Loucy (cell line): ENCODE data around the gene TDRD12.

Source experiments
- H2AFZ ChIP-seq: fragments of 200-600 bp; sonication (generic); 2 replicates; pipeline ENCODE4 v1.6.0; 2016; ENCODE audit warnings: antibody characterized with exemption, mild to moderate bottlenecking, low read length, moderate library complexity
- H3F3A ChIP-seq: fragments of 200-600 bp; 2 replicates; pipeline ENCODE4 v1.6.0; 2016; ENCODE audit warnings: antibody characterized with exemption, low read depth, mild to moderate bottlenecking
- H3K27me3 ChIP-seq: fragments of 200-600 bp; sonication (generic); 2 replicates; pipeline ENCODE4 v1.6.1; 2014; ENCODE audit warnings: low read length, mild to moderate bottlenecking; ENCODE audit not compliant: insufficient read depth, poor library complexity, severe bottlenecking
- H3K36me3 ChIP-seq: fragments of 200-600 bp; sonication (generic); 2 replicates; pipeline ENCODE4 v1.6.1; 2016; ENCODE audit warnings: low read length; ENCODE audit not compliant: insufficient read depth
- H3K4me1 ChIP-seq: fragments of 200-600 bp; sonication (generic); 2 replicates; pipeline ENCODE4 v1.5.1; 2014; ENCODE audit warnings: low read length, mild to moderate bottlenecking; ENCODE audit not compliant: insufficient read depth, poor library complexity, severe bottlenecking
- H3K4me2 ChIP-seq: fragments of 200-600 bp; sonication (generic); 2 replicates; pipeline ENCODE4 v1.6.0; 2014; ENCODE audit warnings: antibody characterized with exemption, low read length, low read depth, mild to moderate bottlenecking; ENCODE audit not compliant: poor library complexity, severe bottlenecking
- H3K4me3 ChIP-seq: fragments of 200-600 bp; sonication (generic); 2 replicates; pipeline ENCODE4 v1.5.1; 2014; ENCODE audit warnings: low read length, mild to moderate bottlenecking, mixed read lengths; ENCODE audit not compliant: poor library complexity, severe bottlenecking
- H3K79me2 ChIP-seq: fragments of 200-600 bp; sonication (generic); 2 replicates; pipeline ENCODE4 v1.6.1; 2014; ENCODE audit warnings: low read length; ENCODE audit not compliant: insufficient read depth
- H3K9ac ChIP-seq: fragments of 200-600 bp; sonication (generic); 2 replicates; pipeline ENCODE4 v1.6.0; 2014; ENCODE audit warnings: mild to moderate bottlenecking, low read depth, low read length, moderate library complexity; ENCODE audit not compliant: poor library complexity, severe bottlenecking
- H3K9me2 ChIP-seq: fragments of 200-600 bp; sonication (generic); replicated peaks from 2 replicates; pipeline ENCODE4 v1.6.1; 2016; ENCODE audit warnings: low read depth, low read length, mixed read lengths
- H3K9me3 ChIP-seq: fragments of 200-600 bp; sonication (generic); 2 replicates; pipeline ENCODE4 v1.6.1; 2014; ENCODE audit warnings: mild to moderate bottlenecking, antibody characterized with exemption, low read length, low read depth; ENCODE audit not compliant: insufficient read depth
- H4K20me1 ChIP-seq: fragments of 200-600 bp; sonication (generic); 2 replicates; pipeline ENCODE4 v1.6.0; 2014; ENCODE audit warnings: antibody characterized with exemption, low read length, mild to moderate bottlenecking; ENCODE audit not compliant: insufficient read depth, poor library complexity, severe bottlenecking
- CTCF ChIP-seq: fragments of 200-600 bp; sonication (generic); conservative IDR thresholded peaks from 2 replicates; pipeline ENCODE4 v1.5.1; 2014; ENCODE audit warnings: mild to moderate bottlenecking, antibody characterized with exemption, low read length
- EZH2phosphoT487 ChIP-seq: fragments of 200-600 bp; IDR thresholded peaks from 2 replicates; pipeline ENCODE4 v1.6.1; 2018; ENCODE audit warnings: antibody characterized with exemption, mild to moderate bottlenecking, moderate library complexity, borderline replicate concordance

The TDRD12 gene

GRCh38 chr19:32809754-32810153 lies 90.2 kb downstream of the TDRD12 start:
- H3K4me3 ChIP-seq = no peak overlapping the region
- no peak overlapping the region for H3K9ac ChIP-seq
- H2AFZ ChIP-seq = no peak overlapping the region
- no peaks in the 10 kb centered on the region for H3K9me3 ChIP-seq
- H3K4me2 ChIP-seq = no peak overlapping the region
- H3K79me2 ChIP-seq = no peaks in the 10 kb centered on the region
- no peaks in the 10 kb centered on the region for H3K4me1 ChIP-seq
- H3K27me3 ChIP-seq = no peaks in the 10 kb centered on the region
- H3K36me3 ChIP-seq = no peaks in the 10 kb centered on the region
- H3K9me2 ChIP-seq = no peaks in the 10 kb centered on the region
- TF ChIP-seq CTCF (no peak), EZH2phosphoT487 (no peak)
- no peaks in the 10 kb centered on the region for H3F3A ChIP-seq
- H4K20me1 ChIP-seq = no peaks in the 10 kb centered on the region

GRCh38 chr19:32810452-32810851 lies 90.9 kb downstream of the TDRD12 start:
- no peaks in the 10 kb centered on the region for H4K20me1 ChIP-seq
- H3K4me3 ChIP-seq = no peak overlapping the region
- H3K9me3 ChIP-seq = no peaks in the 10 kb centered on the region
- H3K9ac ChIP-seq = no peak overlapping the region
- no peak overlapping the region for H3K4me2 ChIP-seq
- H3F3A ChIP-seq = no peaks in the 10 kb centered on the region
- no peaks in the 10 kb centered on the region for H3K79me2 ChIP-seq
- H3K4me1 ChIP-seq = no peaks in the 10 kb centered on the region
- TF ChIP-seq CTCF = no peak
- no peak for TF ChIP-seq EZH2phosphoT487
- H3K9me2 ChIP-seq = no peaks in the 10 kb centered on the region
- no peaks in the 10 kb centered on the region for H3K36me3 ChIP-seq
- H2AFZ ChIP-seq = no peak overlapping the region
- no peaks in the 10 kb centered on the region for H3K27me3 ChIP-seq

GRCh38 chr19:32811151-32811550 lies 91.6 kb downstream of the TDRD12 start:
- H3K9me2 ChIP-seq = no peaks in the 10 kb centered on the region
- no peaks in the 10 kb centered on the region for H3K4me1 ChIP-seq
- TF ChIP-seq CTCF (no peak), EZH2phosphoT487 (no peak)
- H3K9ac ChIP-seq = no peak overlapping the region
- H3K9me3 ChIP-seq = no peaks in the 10 kb centered on the region
- H3F3A ChIP-seq = no peaks in the 10 kb centered on the region
- no peaks in the 10 kb centered on the region for H4K20me1 ChIP-seq
- H2AFZ ChIP-seq = no peak overlapping the region
- H3K4me3 ChIP-seq = no peak overlapping the region
- no peak overlapping the region for H3K4me2 ChIP-seq
- no peaks in the 10 kb centered on the region for H3K36me3 ChIP-seq
- no peaks in the 10 kb centered on the region for H3K79me2 ChIP-seq
- no peaks in the 10 kb centered on the region for H3K27me3 ChIP-seq
